ENCODE measurements around the gene ATG9B. TPM values are rescaled to one million over a fixed set of nuclear protein-coding genes. Genes with fewer than 3 reads are reported as not detected.

ATG9B gene, protein sequence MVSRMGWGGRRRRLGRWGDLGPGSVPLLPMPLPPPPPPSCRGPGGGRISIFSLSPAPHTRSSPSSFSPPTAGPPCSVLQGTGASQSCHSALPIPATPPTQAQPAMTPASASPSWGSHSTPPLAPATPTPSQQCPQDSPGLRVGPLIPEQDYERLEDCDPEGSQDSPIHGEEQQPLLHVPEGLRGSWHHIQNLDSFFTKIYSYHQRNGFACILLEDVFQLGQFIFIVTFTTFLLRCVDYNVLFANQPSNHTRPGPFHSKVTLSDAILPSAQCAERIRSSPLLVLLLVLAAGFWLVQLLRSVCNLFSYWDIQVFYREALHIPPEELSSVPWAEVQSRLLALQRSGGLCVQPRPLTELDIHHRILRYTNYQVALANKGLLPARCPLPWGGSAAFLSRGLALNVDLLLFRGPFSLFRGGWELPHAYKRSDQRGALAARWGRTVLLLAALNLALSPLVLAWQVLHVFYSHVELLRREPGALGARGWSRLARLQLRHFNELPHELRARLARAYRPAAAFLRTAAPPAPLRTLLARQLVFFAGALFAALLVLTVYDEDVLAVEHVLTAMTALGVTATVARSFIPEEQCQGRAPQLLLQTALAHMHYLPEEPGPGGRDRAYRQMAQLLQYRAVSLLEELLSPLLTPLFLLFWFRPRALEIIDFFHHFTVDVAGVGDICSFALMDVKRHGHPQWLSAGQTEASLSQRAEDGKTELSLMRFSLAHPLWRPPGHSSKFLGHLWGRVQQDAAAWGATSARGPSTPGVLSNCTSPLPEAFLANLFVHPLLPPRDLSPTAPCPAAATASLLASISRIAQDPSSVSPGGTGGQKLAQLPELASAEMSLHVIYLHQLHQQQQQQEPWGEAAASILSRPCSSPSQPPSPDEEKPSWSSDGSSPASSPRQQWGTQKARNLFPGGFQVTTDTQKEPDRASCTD
- total RNA-seq (1 to 10 TPM; 1.1 to 2.8 TPM), polyA plus RNA-seq (1 to 10 TPM in 1 of 2 donors, under 1 TPM in 1; 0.78 to 1.8 TPM)
- long read RNA-seq, donor 1 = 0 reads
- long read RNA-seq, donor 2 = 0 reads
- long read RNA-seq, donor 3, partial matches to known transcripts = 0 of 1 reads
- long read RNA-seq, donor 3, other reads (novel, unspliced or antisense) = 0 of 1 reads
- long read RNA-seq, donor 4 = 0 reads
- long read RNA-seq, donor 5, partial matches to known transcripts = 0 of 3 reads
- long read RNA-seq, donor 5, other reads (novel, unspliced or antisense) = 0 of 3 reads

DNA sequence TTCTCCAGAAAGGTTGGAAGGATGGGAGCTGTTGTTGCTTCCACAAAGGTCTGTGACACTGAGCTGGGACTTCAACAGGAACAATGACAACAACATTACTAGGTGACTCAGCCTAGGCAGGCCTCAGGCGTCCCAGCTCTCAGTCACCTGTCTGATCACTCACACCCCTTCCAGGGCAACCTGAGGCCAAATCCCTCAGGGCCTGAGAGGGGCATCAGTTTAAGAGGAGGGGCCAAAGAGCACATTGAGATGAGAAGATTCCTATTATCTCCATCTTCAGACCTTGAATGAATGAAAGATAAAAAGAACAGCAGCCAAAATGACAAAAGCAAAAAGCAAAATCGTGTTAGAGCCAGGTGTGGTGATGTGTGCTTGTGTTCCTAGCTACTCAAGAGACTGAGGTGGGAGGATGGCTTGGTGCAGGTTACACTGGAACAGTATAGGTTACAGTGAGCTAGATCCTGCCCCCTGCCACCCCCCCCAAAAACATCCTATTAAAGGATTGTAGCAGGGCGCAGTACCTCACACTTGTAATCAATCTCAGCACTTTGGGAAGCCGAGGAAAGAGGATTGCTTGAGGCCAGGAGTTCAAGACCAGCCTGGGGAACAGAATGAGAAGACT lies at the start of gene ATG9B:
TSS of gene ATG9B (minus strand) at position 60 of the 622 bp plus-strand sequence. CDS start 71 bp downstream, outside the sequence.
- ATAC-seq (ENCODE audit: insufficient read depth, low FRiP score) = no peak
- no peak within 1 kb of the TSS for H3K27ac ChIP-seq (ENCODE audit: low read depth in 1 of 2, low read length in 1 of 2)
- no peak within 1 kb of the TSS for H3K4me3 ChIP-seq
- peaks cover 0 to 24% (median 0%) of the 10 kb centered on the region in 5 donors for H3K4me1 ChIP-seq (ENCODE audit: control insufficient read depth in 5 of 5, insufficient read depth in 5 of 5, low read length in 5 of 5)
- TF ChIP-seq, protein P1, sequence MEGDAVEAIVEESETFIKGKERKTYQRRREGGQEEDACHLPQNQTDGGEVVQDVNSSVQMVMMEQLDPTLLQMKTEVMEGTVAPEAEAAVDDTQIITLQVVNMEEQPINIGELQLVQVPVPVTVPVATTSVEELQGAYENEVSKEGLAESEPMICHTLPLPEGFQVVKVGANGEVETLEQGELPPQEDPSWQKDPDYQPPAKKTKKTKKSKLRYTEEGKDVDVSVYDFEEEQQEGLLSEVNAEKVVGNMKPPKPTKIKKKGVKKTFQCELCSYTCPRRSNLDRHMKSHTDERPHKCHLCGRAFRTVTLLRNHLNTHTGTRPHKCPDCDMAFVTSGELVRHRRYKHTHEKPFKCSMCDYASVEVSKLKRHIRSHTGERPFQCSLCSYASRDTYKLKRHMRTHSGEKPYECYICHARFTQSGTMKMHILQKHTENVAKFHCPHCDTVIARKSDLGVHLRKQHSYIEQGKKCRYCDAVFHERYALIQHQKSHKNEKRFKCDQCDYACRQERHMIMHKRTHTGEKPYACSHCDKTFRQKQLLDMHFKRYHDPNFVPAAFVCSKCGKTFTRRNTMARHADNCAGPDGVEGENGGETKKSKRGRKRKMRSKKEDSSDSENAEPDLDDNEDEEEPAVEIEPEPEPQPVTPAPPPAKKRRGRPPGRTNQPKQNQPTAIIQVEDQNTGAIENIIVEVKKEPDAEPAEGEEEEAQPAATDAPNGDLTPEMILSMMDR (IDR thresholded peaks at IDR 0.05; ENCODE audit: control extremely low read depth, extremely low read depth) = no peak
- peaks cover 0 to 8% (median 3%) of the 10 kb centered on the region in 3 donors for H3K27me3 ChIP-seq (ENCODE audit: control insufficient read depth in 3 of 3, insufficient read depth in 3 of 3, low read length in 2 of 3)
- no peak for DNase-seq
- H3K9ac ChIP-seq (ENCODE audit: insufficient read depth in 1 of 2, low read length in 2 of 2) = no peak within 1 kb of the TSS
- H3K9me3 ChIP-seq (ENCODE audit: control insufficient read depth in 4 of 4, insufficient read depth in 3 of 4, low read length in 3 of 4) = no peaks in the 10 kb centered on the region
- no peaks in the 10 kb centered on the region for H3K36me3 ChIP-seq (ENCODE audit: control insufficient read depth in 4 of 4, insufficient read depth in 4 of 4, low read length in 4 of 4)
- WGBS, 2 donors = 77 to 79% methylated on average over 4 of the region's 4 CpGs

DNA sequence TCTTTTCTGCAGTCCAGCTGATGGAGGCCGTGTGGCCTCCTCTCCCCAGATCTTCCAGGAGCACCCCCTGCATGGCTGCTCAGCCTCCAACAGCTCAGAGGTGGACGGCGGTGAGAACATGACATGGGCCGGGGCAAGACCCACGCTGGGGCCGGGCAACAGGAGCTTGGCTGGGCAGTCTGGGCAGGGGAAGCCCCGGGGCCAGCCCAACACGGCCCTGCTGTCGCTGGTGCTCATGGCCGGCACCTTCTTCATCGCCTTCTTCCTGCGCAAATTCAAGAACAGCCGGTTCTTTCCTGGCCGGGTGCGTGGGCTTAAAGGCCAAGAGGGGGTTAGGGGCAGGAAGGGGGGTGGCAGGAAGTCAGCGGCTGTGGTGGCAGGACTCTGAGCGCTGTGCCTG lies 49.7 kb upstream of the ATG9B start:
- no peaks in the 10 kb centered on the region for H3K9me3 ChIP-seq (ENCODE audit: control insufficient read depth in 4 of 4, insufficient read depth in 3 of 4, low read length in 3 of 4)
- peaks cover 23 to 65% (median 32%) of the 10 kb centered on the region in 4 donors for H3K36me3 ChIP-seq (ENCODE audit: control insufficient read depth in 4 of 4, insufficient read depth in 4 of 4, low read length in 4 of 4)
- ATAC-seq (ENCODE audit: insufficient read depth, low FRiP score) = no peak
- H3K9ac ChIP-seq (ENCODE audit: insufficient read depth in 1 of 2, low read length in 2 of 2) = no peak overlapping the region
- peaks cover 0 to 9% (median 5%) of the 10 kb centered on the region in 5 donors for H3K4me1 ChIP-seq (ENCODE audit: control insufficient read depth in 5 of 5, insufficient read depth in 5 of 5, low read length in 5 of 5)
- H3K4me3 ChIP-seq = no peak overlapping the region
- H3K27ac ChIP-seq (ENCODE audit: low read depth in 1 of 2, low read length in 1 of 2) = no peak overlapping the region
- no peaks in the 10 kb centered on the region for H3K27me3 ChIP-seq (ENCODE audit: control insufficient read depth in 3 of 3, insufficient read depth in 3 of 3, low read length in 2 of 3)
- 85 to 91% methylated on average over 17 of the region's 17 CpGs for WGBS, 2 donors
- DNase-seq = no peak
- TF ChIP-seq, protein P1 (IDR thresholded peaks at IDR 0.05; ENCODE audit: control extremely low read depth, extremely low read depth) = no peak

DNA sequence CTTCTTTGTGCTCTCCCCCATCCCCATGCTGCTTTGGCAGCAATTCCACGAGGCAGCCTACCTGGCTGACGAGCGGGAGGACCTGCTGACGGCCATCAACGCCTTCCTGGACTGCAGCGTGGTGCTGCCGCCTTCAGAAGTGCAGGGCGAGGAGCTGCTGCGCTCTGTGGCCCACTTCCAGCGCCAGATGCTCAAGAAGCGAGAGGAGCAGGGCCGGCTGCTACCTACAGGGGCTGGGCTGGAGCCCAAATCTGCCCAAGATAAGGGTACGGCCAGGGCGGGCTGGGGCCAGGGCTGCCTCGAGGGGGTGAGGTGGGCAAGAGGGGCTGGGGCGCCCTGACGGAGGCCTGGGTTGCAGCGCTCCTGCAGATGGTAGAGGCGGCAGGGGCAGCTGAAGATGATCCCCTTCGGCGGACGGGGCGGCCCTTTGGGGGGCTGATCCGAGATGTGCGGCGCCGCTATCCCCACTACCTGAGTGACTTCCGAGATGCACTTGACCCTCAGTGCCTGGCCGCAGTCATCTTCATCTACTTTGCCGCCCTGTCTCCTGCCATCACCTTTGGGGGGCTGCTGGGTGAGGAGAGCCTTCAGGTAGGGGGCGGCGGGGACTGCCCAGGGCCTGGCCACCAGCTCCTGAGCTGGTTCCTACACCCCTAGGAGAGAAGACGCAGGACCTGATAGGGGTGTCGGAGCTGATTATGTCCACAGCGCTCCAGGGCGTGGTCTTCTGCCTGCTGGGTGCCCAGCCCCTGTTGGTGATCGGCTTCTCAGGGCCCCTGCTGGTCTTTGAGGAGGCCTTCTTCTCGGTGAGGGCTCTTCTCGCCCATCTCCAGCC lies 47.0 kb upstream of the ATG9B start:
- no peak for ATAC-seq (ENCODE audit: insufficient read depth, low FRiP score)
- Histone ChIP-seq H3K27ac (ENCODE audit: low read depth in 1 of 2, low read length in 1 of 2) (no peak overlapping the region), H3K4me3 (no peak overlapping the region), H3K4me1 (ENCODE audit: control insufficient read depth in 5 of 5, insufficient read depth in 5 of 5, low read length in 5 of 5) (no peaks in the 10 kb centered on the region), H3K36me3 (ENCODE audit: control insufficient read depth in 4 of 4, insufficient read depth in 4 of 4, low read length in 4 of 4) (peaks cover 31 to 80% (median 38%) of the 10 kb centered on the region in 4 donors), H3K27me3 (ENCODE audit: control insufficient read depth in 3 of 3, insufficient read depth in 3 of 3, low read length in 2 of 3) (no peaks in the 10 kb centered on the region), H3K9ac (ENCODE audit: insufficient read depth in 1 of 2, low read length in 2 of 2) (no peak overlapping the region), H3K9me3 (ENCODE audit: control insufficient read depth in 4 of 4, insufficient read depth in 3 of 4, low read length in 3 of 4) (no peaks in the 10 kb centered on the region)
- no peak for DNase-seq
- 95 to 97% methylated on average over 37 to 39 of the region's 39 CpGs for WGBS, 2 donors
- TF ChIP-seq, protein P1 (IDR thresholded peaks at IDR 0.05; ENCODE audit: control extremely low read depth, extremely low read depth) = no peak
